HCT116 (cell line): Measurements from ENCODE around the gene PFDN4. TPM values are rescaled to one million over a fixed set of nuclear protein-coding genes. Genes with fewer than 3 reads are reported as not detected.

ENCODE experiments used
- ATAC-seq: fragments of 200-7000 bp; cut with Tn5 transposase; 2 replicates; pipeline ENCODE4 v1.9.1; 2020; ENCODE audit warnings: mild to moderate bottlenecking, moderate library complexity
- BruUV-seq: library from RNA; stranded (reverse); fragments of 400-500 nt; replicated peaks from 2 replicates; lab custom pipeline; 2021; lab: Mats Ljungman, UMichigan
- CTCF ChIA-PET: fragments of 300-600 bp; sonication (Branson Sonifier 250); formaldehyde crosslinking; loops from one replicate; lab custom pipeline; 2021; ENCODE audit warnings: antibody characterized with exemption; lab: Charles Lee
- POLR2A ChIA-PET: fragments of 300-600, 350-600 bp; sonication (Branson Sonifier 250); formaldehyde crosslinking; loops from one replicate; lab custom pipeline; 2021; ENCODE audit warnings: antibody characterized with exemption; lab: Charles Lee
- RAD21 ChIA-PET, 2 experiments: fragments of 300-600 bp; sonication (Branson Sonifier 250); formaldehyde crosslinking; loops; one replicate each; lab custom pipeline; 2023; ENCODE audit warnings: low total read pairs in 2 of 2; ENCODE audit not compliant: uncharacterized antibody in 2 of 2, unreplicated experiment in 2 of 2, low non-redundant PET in 1 of 2; lab: Charles Lee
- DNase-seq: peaks from one replicate; pipeline ENCODE4 v3.0.0-alpha.2; 2010; ENCODE audit warnings: low read depth, low spot score
- H2AFZ ChIP-seq: fragments of 200-600 bp; shearing (Covaris generic), sonication (generic); 2 replicates; pipeline ENCODE4 v1.6.1; 2017; ENCODE audit warnings: low read depth, mixed run types, mixed read lengths, antibody characterized with exemption, low read length; ENCODE audit not compliant: poor library complexity, severe bottlenecking
- H3K27ac ChIP-seq: 2 replicates; pipeline ENCODE4 v1.5.1; 2012; ENCODE audit warnings: low read depth, low read length
- H3K27me3 ChIP-seq: fragments of 200-600 bp; sonication (generic); 2 replicates; pipeline ENCODE4 v1.6.1; 2016; ENCODE audit warnings: mixed run types, low read length, mixed read lengths; ENCODE audit not compliant: insufficient read depth
- H3K36me3 ChIP-seq, 2 experiments: fragments of 200-500 bp in 1 of 2; fragments of 200-600 bp in 1 of 2; sonication (Bioruptor generic) in 1 of 2; sonication (generic) in 1 of 2; 2 replicates each; pipeline versions ENCODE4 v1.5.1 to v1.6.1; 2014 to 2016; ENCODE audit warnings: low read length in 2 of 2, inconsistent platforms in 1 of 2, mixed read lengths in 1 of 2, mixed run types in 1 of 2; ENCODE audit not compliant: insufficient read depth in 2 of 2, control insufficient read depth in 1 of 2
- H3K4me1 ChIP-seq, 2 experiments: fragments of 200-600 bp in 1 of 2; sonication (generic) in 1 of 2; 2 replicates each; pipeline versions ENCODE4 v1.5.1 to v1.6.1; 2012 to 2017; ENCODE audit warnings: low read length in 2 of 2, inconsistent platforms in 1 of 2, mild to moderate bottlenecking in 1 of 2, mixed read lengths in 1 of 2, mixed run types in 1 of 2, moderate library complexity in 1 of 2; ENCODE audit not compliant: insufficient read depth in 2 of 2, control insufficient read depth in 1 of 2
- H3K4me2 ChIP-seq: fragments of 200-600 bp; sonication (generic); 2 replicates; pipeline ENCODE4 v1.6.1; 2017; ENCODE audit warnings: mixed run types, low read length, mixed read lengths
- H3K4me3 ChIP-seq, 2 experiments: fragments of 200-600 bp in 1 of 2; sonication (generic) in 1 of 2; replicated peaks in 1 of 2; 2 replicates each; pipeline ENCODE4 v1.5.1; 2011 to 2016; ENCODE audit warnings: low read length in 2 of 2, control low read depth in 1 of 2, low read depth in 1 of 2, mild to moderate bottlenecking in 1 of 2, mixed read lengths in 1 of 2, mixed run types in 1 of 2
- H3K79me2 ChIP-seq: fragments of 200-600 bp; sonication (generic); 2 replicates; pipeline ENCODE4 v1.6.1; 2017; ENCODE audit warnings: mild to moderate bottlenecking, mixed run types, low read length, moderate library complexity, mixed read lengths; ENCODE audit not compliant: insufficient read depth
- H3K9ac ChIP-seq: fragments of 200-600 bp; sonication (generic); 2 replicates; pipeline ENCODE4 v1.6.1; 2016; ENCODE audit warnings: low read length, mixed read lengths
- H3K9me2 ChIP-seq: fragments of 200-600 bp; sonication (generic), shearing (Covaris generic); 2 replicates; pipeline ENCODE4 v1.6.1; 2017; ENCODE audit warnings: mixed run types, mild to moderate bottlenecking, moderate library complexity; ENCODE audit not compliant: insufficient read depth
- H3K9me3 ChIP-seq, 2 experiments: fragments of 200-500 bp in 1 of 2; fragments of 200-600 bp in 1 of 2; sonication (Bioruptor generic) in 1 of 2; sonication (generic) in 1 of 2; 2 replicates each; pipeline ENCODE4 v1.6.1; 2014 to 2017; ENCODE audit warnings: low read length in 2 of 2, mixed read lengths in 2 of 2, inconsistent platforms in 1 of 2, low read depth in 1 of 2, mild to moderate bottlenecking in 1 of 2, mixed run types in 1 of 2, moderate library complexity in 1 of 2; ENCODE audit not compliant: control insufficient read depth in 1 of 2, insufficient read depth in 1 of 2
- H4K20me1 ChIP-seq: fragments of 200-600 bp; sonication (generic), shearing (Covaris generic); 2 replicates; pipeline ENCODE4 v1.6.1; 2017; ENCODE audit warnings: mixed run types, mild to moderate bottlenecking, moderate library complexity; ENCODE audit not compliant: insufficient read depth
- ATF3 ChIP-seq: IDR thresholded peaks from 2 replicates; pipeline ENCODE4 v1.6.1; 2012
- CBX3 ChIP-seq: IDR thresholded peaks from 2 replicates; pipeline ENCODE4 v1.6.1; 2012; ENCODE audit warnings: low read depth
- CEBPB ChIP-seq: IDR thresholded peaks from 2 replicates; pipeline ENCODE4 v1.6.1; 2012; ENCODE audit warnings: low read depth
- CTCF ChIP-seq, 3 experiments: fragments of 200-600 bp in 1 of 3; sonication (generic) in 1 of 3; IDR thresholded peaks in 2 of 3; conservative IDR thresholded peaks in 1 of 3; 2 replicates each; pipeline ENCODE4 v1.5.1; 2012 to 2017; ENCODE audit warnings: low read depth in 2 of 3, low read length in 2 of 3, antibody characterized with exemption in 1 of 3, borderline replicate concordance in 1 of 3, control low read depth in 1 of 3, mild to moderate bottlenecking in 1 of 3, mixed read lengths in 1 of 3, mixed run types in 1 of 3, moderate library complexity in 1 of 3; ENCODE audit not compliant: insufficient read depth in 1 of 3
- EGR1 ChIP-seq: IDR thresholded peaks from 2 replicates; pipeline ENCODE4 v1.6.1; 2012; ENCODE audit warnings: low read depth
- ELF1 ChIP-seq: IDR thresholded peaks from 2 replicates; pipeline ENCODE4 v1.6.1; 2012; ENCODE audit warnings: low read depth, borderline replicate concordance
- EZH2phosphoT487 ChIP-seq: fragments of 200-600 bp; IDR thresholded peaks from 2 replicates; pipeline ENCODE4 v1.6.1; 2018; ENCODE audit warnings: antibody characterized with exemption, borderline replicate concordance
- FOSL1 ChIP-seq: IDR thresholded peaks from 2 replicates; pipeline ENCODE4 v1.6.1; 2012; ENCODE audit warnings: low read depth
- POLR2AphosphoS5 ChIP-seq: IDR thresholded peaks from 2 replicates; pipeline ENCODE4 v1.6.1; 2011; ENCODE audit warnings: mild to moderate bottlenecking, low read depth, low read length, moderate library complexity
- RAD21 ChIP-seq: IDR thresholded peaks from 2 replicates; pipeline ENCODE4 v1.6.1; 2012; ENCODE audit warnings: low read depth, mild to moderate bottlenecking
- REST ChIP-seq: IDR thresholded peaks from 2 replicates; pipeline ENCODE4 v1.6.1; 2012; ENCODE audit warnings: low read depth
- SIN3A ChIP-seq: IDR thresholded peaks from 2 replicates; pipeline ENCODE4 v1.6.1; 2012; ENCODE audit warnings: low read depth
- SP1 ChIP-seq: IDR thresholded peaks from 2 replicates; pipeline ENCODE4 v1.6.1; 2012; ENCODE audit warnings: low read depth
- SRF ChIP-seq: IDR thresholded peaks from 2 replicates; pipeline ENCODE4 v1.6.1; 2012; ENCODE audit warnings: low read depth
- YY1 ChIP-seq: IDR thresholded peaks from 2 replicates; pipeline ENCODE4 v1.6.1; 2011; ENCODE audit warnings: low read length, low read depth, moderate library complexity, mild to moderate bottlenecking; ENCODE audit not compliant: insufficient replicate concordance; ENCODE audit errors: extremely low read depth
- ZBTB33 ChIP-seq: IDR thresholded peaks from 2 replicates; pipeline ENCODE4 v1.6.1; 2011; ENCODE audit warnings: mild to moderate bottlenecking, low read length, moderate library complexity; ENCODE audit not compliant: insufficient replicate concordance; ENCODE audit errors: extremely low read depth
- ZFX ChIP-seq: fragments of 450-650 bp; IDR thresholded peaks from 2 replicates; pipeline ENCODE4 v1.6.1; 2017
- intact Hi-C: fragments of 100-400 bp; cut with micrococcal nuclease; formaldehyde crosslinking; loops from 2 replicates; pipeline ENCODE4 v1.10.0; 2022
- total RNA-seq: library from RNA; stranded (reverse); gene quantifications from one replicate; pipeline ENCODE4 v1.2.1, GENCODE V29; 2021; ENCODE audit not compliant: unreplicated experiment

The PFDN4 gene
- total RNA-seq, 1 experiment from 2014 or later, result 71.5 TPM

- TF ChIP-seq REST (no peak), POLR2AphosphoS5 (no peak)
Measured at GRCh38 chr20:54255157-54255556, 47.3 kb downstream of the PFDN4 start (continued).

DNA sequence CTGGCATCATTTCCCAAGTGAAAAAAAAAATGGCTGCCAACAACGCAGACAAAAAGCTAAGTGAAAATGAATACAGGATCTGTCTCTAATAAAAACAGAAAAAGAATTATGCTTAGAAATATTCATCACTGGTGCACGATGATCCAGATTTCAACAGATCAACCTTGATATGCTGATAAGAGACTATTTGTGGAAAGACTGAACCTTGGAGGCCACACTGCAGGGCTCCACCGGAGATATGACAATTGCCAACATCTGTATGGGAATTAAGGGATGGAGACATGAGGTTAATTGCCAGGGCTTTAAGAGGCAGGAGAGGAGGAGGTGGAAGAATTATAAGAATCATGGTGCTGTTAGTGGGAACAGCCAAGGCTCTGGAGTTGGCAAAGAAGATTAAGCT is 48.3 kb downstream of the PFDN4 start:
- DNase-seq (no peak), ATAC-seq (no peak)
- H3K27ac ChIP-seq, result no peak overlapping the region
- no peak overlapping the region for H3K4me3 ChIP-seq
- TF ChIP-seq SP1 (no peak), CBX3 (no peak), EGR1 (no peak), ELF1 (no peak), CTCF (IDR thresholded peaks at IDR 0.05 in 2 of 3, conservative IDR thresholded peaks at IDR 0.05 in 1 of 3; ENCODE audit: borderline replicate concordance in 1 of 3, insufficient read depth in 1 of 3, low read depth in 2 of 3, low read length in 2 of 3) (no peak), ZBTB33 (no peak), RAD21 (no peak), EZH2phosphoT487 (no peak), ATF3 (no peak), YY1 (no peak), CEBPB (no peak), SRF (no peak), SIN3A (no peak), FOSL1 (no peak), ZFX (no peak)
- BruUV-seq, result no TSS peak
- intact Hi-C loops, result no loop called here
- no peaks in the 10 kb centered on the region for H3K79me2 ChIP-seq
- RAD21 ChIA-PET, result interaction anchor here in 1 of 2 experiments (1.5 kb wide), 1 partner anchor 11 kb away, joined by 4 read pairs; no protein-coding TSS in a partner anchor
- H3K9me3 ChIP-seq, result no peaks in the 10 kb centered on the region
- no peak overlapping the region for H3K9ac ChIP-seq
- CTCF ChIA-PET, result no interaction called here
- POLR2A ChIA-PET, result no interaction called here
- no peaks in the 10 kb centered on the region for H3K36me3 ChIP-seq
- no peak overlapping the region for H2AFZ ChIP-seq
- no peaks in the 10 kb centered on the region for H4K20me1 ChIP-seq
- no peaks in the 10 kb centered on the region for H3K27me3 ChIP-seq
- no peak overlapping the region for H3K4me2 ChIP-seq
- H3K4me1 ChIP-seq, result peaks cover 0 to 10% of the 10 kb centered on the region in 2 experiments; a peak in 2 of 4 replicates
- no peaks in the 10 kb centered on the region for H3K9me2 ChIP-seq
